SH-SY5Y (cell line): ENCODE data around the gene PRSS36.

Experiments used
- GATA2 ChIP-seq: IDR thresholded peaks from 2 replicates; pipeline ENCODE4 v1.6.1; 2011; ENCODE audit warnings: mild to moderate bottlenecking, low read depth, low read length
- GATA3 ChIP-seq: IDR thresholded peaks from 2 replicates; pipeline ENCODE4 v1.6.1; 2011; ENCODE audit warnings: low read depth, mild to moderate bottlenecking, low read length, moderate library complexity

PRSS36 gene

GRCh38 chr16:31108035-31108793, 41.7 kb downstream of the PRSS36 start, which contains the start of gene BCKDK:
Gene BCKDK, plus strand, starts transcription at chr16:31108386. Its CDS starts 838 bp downstream, at chr16:31109224.
- TF ChIP-seq GATA3 (no peak), GATA2 (no peak)

GRCh38 chr16:31107465-31107867, 42.4 kb downstream of the PRSS36 start:
- TF ChIP-seq GATA2: no peak
- no peak for TF ChIP-seq GATA3

GRCh38 chr16:31106509-31107464, 43.1 kb downstream of the PRSS36 start:
- TF ChIP-seq GATA2: no peak
- TF ChIP-seq GATA3: no peak

GRCh38 chr16:31105677-31106213, 44.1 kb downstream of the PRSS36 start:
- TF ChIP-seq GATA3: no peak
- TF ChIP-seq GATA2: no peak

GRCh38 chr16:31099860-31100638, 49.8 kb downstream of the PRSS36 start:
- TF ChIP-seq GATA2 (no peak), GATA3 (no peak)

DNA sequence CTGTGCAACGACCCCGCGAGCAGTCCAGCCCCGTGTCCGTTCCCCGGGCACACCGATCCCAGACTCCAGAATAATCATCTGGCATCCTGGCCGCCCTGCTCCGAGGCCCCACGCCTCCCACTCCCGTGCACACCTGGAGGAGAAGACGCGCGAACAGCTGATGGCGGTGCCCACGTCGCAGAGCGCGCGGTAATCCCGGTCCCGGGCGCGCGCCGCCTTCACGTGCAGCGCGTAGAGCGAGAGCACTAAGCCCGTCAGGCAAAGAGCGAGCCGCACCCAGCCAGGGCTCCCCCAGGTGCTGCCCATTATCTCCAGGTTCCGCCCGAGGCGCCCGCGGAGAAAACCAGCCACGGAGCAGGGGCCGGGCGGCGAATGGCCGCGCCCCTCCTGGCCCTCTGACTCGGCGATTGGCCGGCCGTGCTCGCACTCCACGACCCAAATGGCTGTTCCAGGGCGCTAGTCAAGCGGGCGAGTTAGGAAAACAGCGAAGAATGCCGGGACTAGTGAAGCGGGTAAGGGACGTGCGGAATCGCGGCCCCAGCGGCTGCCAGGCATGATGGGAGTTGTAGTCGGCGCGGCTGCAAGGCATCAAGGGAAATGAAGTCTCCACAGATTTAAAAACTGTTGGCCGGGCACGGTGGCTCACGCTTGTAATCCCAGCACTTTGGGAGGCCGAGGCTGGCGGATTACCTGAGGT, 55.3 kb downstream of the PRSS36 start, which contains the start of gene VKORC1:
TSS of gene VKORC1 (minus strand) at position 374 of the 697 bp plus-strand sequence. CDS start at position 306, 68 bp downstream.
- no peak for TF ChIP-seq GATA3
- TF ChIP-seq GATA2: 0 out of 2 replicates have a peak, but pooled peaks have one; percentile 23

DNA sequence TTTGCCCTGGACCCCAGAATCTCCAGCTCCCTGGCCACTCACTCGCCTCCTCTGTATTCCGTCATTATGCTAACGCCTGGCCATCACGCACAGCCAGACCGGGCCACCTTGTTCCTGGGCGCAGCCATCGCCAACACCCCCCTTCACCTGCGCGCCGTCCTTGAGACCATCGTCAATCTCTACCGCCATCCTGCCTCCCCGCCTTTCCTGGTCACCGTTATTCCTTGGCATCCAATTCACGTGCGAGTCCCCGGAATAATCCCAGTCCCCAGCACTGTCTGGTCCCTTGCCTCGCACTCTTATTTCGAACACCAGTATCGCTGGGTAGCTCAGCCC, 55.8 kb downstream of the PRSS36 start:
- TF ChIP-seq GATA3 (no peak), GATA2 (no peak; the same call in 1 of the 2 replicates)

DNA sequence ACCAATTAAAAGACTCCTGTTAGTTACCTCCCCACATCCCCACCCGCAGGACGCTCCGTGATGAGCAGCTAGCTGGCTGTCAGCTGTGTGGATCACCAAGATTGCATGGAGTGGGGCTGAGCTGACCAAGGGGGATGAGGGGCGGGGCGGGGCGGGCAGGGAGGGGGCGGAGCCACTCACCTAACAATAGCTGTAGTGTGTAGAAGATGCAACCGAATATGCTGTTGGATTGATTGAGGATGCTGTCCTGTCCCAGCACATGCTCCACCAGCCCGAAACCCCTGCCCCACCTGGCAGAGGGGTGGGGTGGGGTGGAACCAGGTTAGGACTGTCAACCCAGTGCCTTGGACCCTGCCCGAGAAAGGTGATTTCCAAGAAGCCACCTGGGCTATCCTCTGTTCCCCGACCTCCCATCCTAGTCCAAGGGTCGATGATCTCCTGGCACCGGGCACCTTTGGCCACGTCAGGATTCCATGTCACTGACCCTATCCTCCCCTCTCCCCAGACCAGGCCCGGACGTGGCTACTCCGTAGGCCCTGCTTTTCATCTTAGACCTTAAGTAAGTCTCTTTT, 56.6 kb downstream of the PRSS36 start:
- TF ChIP-seq GATA2: no peak
- no peak for TF ChIP-seq GATA3

- TF ChIP-seq GATA3: no peak
- TF ChIP-seq GATA2: no peak
Measured at GRCh38 chr16:31092330-31092729, 57.5 kb downstream of the PRSS36 start.

DNA sequence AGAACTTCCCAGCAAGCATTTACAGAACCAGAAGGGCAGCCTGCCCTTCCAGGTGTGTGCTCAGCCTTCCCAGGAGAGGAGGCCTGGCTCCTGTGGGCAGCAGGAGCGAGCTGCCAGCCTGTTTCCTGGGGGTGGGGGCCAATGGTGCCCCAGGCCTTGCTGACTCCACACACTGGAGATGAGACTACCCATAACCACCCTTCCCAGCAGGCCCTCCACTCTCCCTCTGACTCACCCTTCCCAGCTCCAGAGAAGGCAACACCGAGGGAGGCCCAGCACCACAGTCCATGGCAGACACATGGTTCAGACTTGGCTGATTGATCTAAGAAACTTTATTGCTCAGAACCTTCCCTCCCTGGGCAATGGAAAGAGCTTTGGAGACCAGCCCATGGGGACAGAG, 59.3 kb downstream of the PRSS36 start:
- TF ChIP-seq GATA2 (no peak), GATA3 (no peak)

DNA sequence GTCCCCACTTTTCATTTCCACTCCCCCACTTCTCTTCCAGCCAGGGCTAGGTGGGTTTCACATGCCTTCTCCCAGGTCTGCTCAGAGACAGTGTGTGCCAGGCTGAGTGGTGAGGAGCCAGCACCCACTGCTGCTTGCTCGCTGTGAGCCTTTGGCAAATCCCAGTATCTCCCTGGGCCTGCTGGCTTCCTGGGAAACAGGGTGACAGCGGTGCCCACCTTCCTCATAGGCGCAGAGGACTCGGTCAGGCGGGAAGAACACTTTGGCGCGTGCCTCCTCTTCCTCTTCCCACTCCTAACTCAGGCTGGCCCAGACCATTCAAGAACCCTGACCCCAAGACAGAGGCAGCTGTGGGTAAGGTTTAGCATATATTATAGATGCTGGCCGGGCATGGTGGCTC, 60.7 kb downstream of the PRSS36 start:
- TF ChIP-seq GATA3 (no peak), GATA2 (no peak)
